ENCODE results near the gene SH3GL2.

The SH3GL2 gene

GRCh38 chr9:17829812-17830385 lies 251.0 kb downstream of the SH3GL2 start (continued):
- TF ChIP-seq CSRNP3 (CRISPR knock-in tag; IDR thresholded peaks at IDR 0.05) (no peak), ARNTL (CRISPR knock-in tag; IDR thresholded peaks at IDR 0.05; ENCODE audit: borderline replicate concordance, low read depth) (no peak), TOX (CRISPR knock-in tag; IDR thresholded peaks at IDR 0.05; ENCODE audit: borderline replicate concordance) (no peak)

- TF ChIP-seq TOX (CRISPR knock-in tag; IDR thresholded peaks at IDR 0.05; ENCODE audit: borderline replicate concordance) (no peak), PATZ1 (CRISPR knock-in tag; IDR thresholded peaks at IDR 0.05; ENCODE audit: borderline replicate concordance) (no peak), ARNTL (CRISPR knock-in tag; IDR thresholded peaks at IDR 0.05; ENCODE audit: borderline replicate concordance, low read depth) (no peak), ESRRG (CRISPR knock-in tag; IDR thresholded peaks at IDR 0.05) (no peak), ZC3H10 (CRISPR knock-in tag; IDR thresholded peaks at IDR 0.05) (no peak), ZFP30 (CRISPR knock-in tag; IDR thresholded peaks at IDR 0.05) (no peak), GLIS3 (CRISPR knock-in tag; IDR thresholded peaks at IDR 0.05) (no peak), CSRNP3 (CRISPR knock-in tag; IDR thresholded peaks at IDR 0.05) (no peak), TSHZ2 (CRISPR knock-in tag; IDR thresholded peaks at IDR 0.05) (no peak), OSR1 (CRISPR knock-in tag; IDR thresholded peaks at IDR 0.05) (no peak), TCF4 (CRISPR knock-in tag; IDR thresholded peaks at IDR 0.05; ENCODE audit: borderline replicate concordance) (no peak), ZNF70 (CRISPR knock-in tag; IDR thresholded peaks at IDR 0.05) (no peak), ISL1 (CRISPR knock-in tag; IDR thresholded peaks at IDR 0.05) (no peak), RARB (CRISPR knock-in tag; IDR thresholded peaks at IDR 0.05) (no peak), ZNF565 (CRISPR knock-in tag; conservative IDR thresholded peaks at IDR 0.05; ENCODE audit: low read depth) (no peak), ZFP3 (CRISPR knock-in tag; IDR thresholded peaks at IDR 0.05) (no peak)
- ATAC-seq: no peak
Measured at GRCh38 chr9:17832812-17833211, 253.9 kb downstream of the SH3GL2 start.

DNA sequence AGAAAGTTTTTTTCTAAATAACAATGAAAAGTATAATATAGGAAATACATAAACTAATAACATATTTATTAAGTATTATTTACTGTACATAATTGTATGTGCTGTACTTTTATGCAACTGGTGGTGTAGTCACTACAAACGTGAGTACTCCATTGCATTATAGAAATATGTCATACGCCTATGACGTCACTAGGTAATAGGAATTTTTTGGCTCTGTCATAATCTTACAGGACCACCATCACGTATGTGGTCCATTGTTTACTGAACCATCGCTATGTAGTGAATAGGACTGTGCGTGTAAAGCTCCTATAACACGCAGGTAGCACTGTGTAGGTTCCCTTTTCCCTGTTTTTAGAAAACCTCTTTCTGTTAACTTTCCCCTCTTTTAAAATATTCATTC lies 255.0 kb downstream of the SH3GL2 start:
- TF ChIP-seq PATZ1 (CRISPR knock-in tag; IDR thresholded peaks at IDR 0.05; ENCODE audit: borderline replicate concordance) (no peak), BACH2 (CRISPR knock-in tag; IDR thresholded peaks at IDR 0.05; ENCODE audit: borderline replicate concordance) (no peak), TOX (CRISPR knock-in tag; IDR thresholded peaks at IDR 0.05; ENCODE audit: borderline replicate concordance) (no peak), ISL1 (CRISPR knock-in tag; IDR thresholded peaks at IDR 0.05) (no peak), ZNF70 (CRISPR knock-in tag; IDR thresholded peaks at IDR 0.05) (no peak), RARB (CRISPR knock-in tag; IDR thresholded peaks at IDR 0.05) (no peak), CSDC2 (CRISPR knock-in tag; IDR thresholded peaks at IDR 0.05) (no peak), CSRNP3 (CRISPR knock-in tag; IDR thresholded peaks at IDR 0.05) (no peak), ZNF565 (CRISPR knock-in tag; conservative IDR thresholded peaks at IDR 0.05; ENCODE audit: low read depth) (no peak), ARNTL (CRISPR knock-in tag; IDR thresholded peaks at IDR 0.05; ENCODE audit: borderline replicate concordance, low read depth) (no peak), ZFP3 (CRISPR knock-in tag; IDR thresholded peaks at IDR 0.05) (no peak), GLIS3 (CRISPR knock-in tag; IDR thresholded peaks at IDR 0.05) (no peak)
- TF ChIP-seq, protein P1, sequence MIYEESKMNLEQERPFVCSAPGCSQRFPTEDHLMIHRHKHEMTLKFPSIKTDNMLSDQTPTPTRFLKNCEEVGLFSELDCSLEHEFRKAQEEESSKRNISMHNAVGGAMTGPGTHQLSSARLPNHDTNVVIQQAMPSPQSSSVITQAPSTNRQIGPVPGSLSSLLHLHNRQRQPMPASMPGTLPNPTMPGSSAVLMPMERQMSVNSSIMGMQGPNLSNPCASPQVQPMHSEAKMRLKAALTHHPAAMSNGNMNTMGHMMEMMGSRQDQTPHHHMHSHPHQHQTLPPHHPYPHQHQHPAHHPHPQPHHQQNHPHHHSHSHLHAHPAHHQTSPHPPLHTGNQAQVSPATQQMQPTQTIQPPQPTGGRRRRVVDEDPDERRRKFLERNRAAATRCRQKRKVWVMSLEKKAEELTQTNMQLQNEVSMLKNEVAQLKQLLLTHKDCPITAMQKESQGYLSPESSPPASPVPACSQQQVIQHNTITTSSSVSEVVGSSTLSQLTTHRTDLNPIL (CRISPR knock-in tag; IDR thresholded peaks at IDR 0.05; ENCODE audit: low read depth): no peak
- no peak for ATAC-seq
